HFF-Myc (cell line): ENCODE results near the gene MTR.

Experiments used
- DNase-seq: peaks from one replicate; pipeline ENCODE4 v3.0.0-alpha.2; 2011; ENCODE audit warnings: low read depth; ENCODE audit errors: extremely low read depth
- H3K4me3 ChIP-seq: replicated peaks from 2 replicates; pipeline ENCODE4 v1.5.1; 2011; ENCODE audit warnings: low read depth, mild to moderate bottlenecking, control low read depth, low read length
- CTCF ChIP-seq: IDR thresholded peaks from 2 replicates; pipeline ENCODE4 v1.5.1; 2012; ENCODE audit warnings: mild to moderate bottlenecking, low read depth, low read length, control low read depth; ENCODE audit errors: missing control alignments

Gene MTR

GRCh38 chr1:236835491-236835890 lies 40.4 kb downstream of the MTR start:
- DNase-seq: no peak
- no peak overlapping the region for H3K4me3 ChIP-seq
- TF ChIP-seq CTCF: no peak

- no peak for TF ChIP-seq CTCF
- no peak for DNase-seq
- no peak overlapping the region for H3K4me3 ChIP-seq
Observed at GRCh38 chr1:236836157-236836556, 41.1 kb downstream of the MTR start.

- TF ChIP-seq CTCF: no peak
- DNase-seq: no peak
- H3K4me3 ChIP-seq: no peak overlapping the region
Observed at GRCh38 chr1:236837115-236837514, 42.0 kb downstream of the MTR start.

- no peak for TF ChIP-seq CTCF
- DNase-seq: no peak
- H3K4me3 ChIP-seq: no peak overlapping the region
Observed at GRCh38 chr1:236837897-236838296, 42.8 kb downstream of the MTR start.

- H3K4me3 ChIP-seq: no peak overlapping the region
- TF ChIP-seq CTCF: no peak
- no peak for DNase-seq
Observed at GRCh38 chr1:236841341-236841740, 46.2 kb downstream of the MTR start.

- DNase-seq: no peak
- no peak for TF ChIP-seq CTCF
- no peak overlapping the region for H3K4me3 ChIP-seq
Observed at GRCh38 chr1:236844499-236845271, 49.6 kb downstream of the MTR start.

GRCh38 chr1:236845830-236846229 lies 50.7 kb downstream of the MTR start:
- no peak overlapping the region for H3K4me3 ChIP-seq
- no peak for TF ChIP-seq CTCF
- DNase-seq: no peak
